ENCODE measurements around the gene CBLL1.

The CBLL1 gene

DNA sequence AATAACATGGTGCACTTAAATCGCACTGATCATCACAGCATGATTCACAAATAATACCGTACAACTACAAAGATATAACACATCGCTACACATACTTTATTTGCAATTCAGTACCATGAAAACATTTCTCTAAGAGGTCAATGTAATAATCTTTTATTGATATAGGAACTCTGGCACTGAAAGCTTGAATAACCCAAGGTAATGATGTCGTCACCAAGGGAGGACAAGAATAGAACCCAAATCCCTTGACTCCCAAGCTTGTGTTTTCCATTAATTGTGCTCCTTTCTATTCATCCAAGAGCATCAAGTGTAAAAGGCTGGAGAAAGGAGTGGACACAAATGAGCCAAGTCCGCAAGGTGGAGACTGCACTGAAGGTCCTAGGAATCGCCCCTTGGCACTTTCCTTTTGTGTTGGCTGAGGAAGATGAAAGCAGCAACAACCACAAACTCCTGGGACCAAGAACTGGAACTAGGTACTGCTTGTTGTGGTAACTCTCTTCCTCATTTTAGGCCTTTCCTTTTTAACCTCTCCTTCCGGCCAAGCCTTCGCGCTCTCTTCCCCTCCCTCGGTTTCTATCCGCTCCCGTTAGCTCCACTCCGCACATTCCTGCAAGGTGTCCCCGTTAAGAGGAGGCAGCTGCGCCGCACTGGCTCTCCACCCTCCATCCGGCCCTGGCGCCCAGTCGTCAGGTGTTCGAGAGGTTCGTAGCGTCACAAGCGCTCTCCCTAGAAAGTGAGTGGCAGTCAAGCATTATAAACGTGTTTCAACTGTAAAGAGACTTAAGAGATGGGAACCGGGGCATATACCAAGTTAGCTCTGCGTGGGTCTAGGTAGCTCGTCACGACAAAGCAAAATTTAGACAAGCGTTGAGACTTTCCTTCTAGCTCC lies 1.0 kb upstream of the CBLL1 start:
- DNase-seq (ENCODE audit: low read depth): no peak

DNA sequence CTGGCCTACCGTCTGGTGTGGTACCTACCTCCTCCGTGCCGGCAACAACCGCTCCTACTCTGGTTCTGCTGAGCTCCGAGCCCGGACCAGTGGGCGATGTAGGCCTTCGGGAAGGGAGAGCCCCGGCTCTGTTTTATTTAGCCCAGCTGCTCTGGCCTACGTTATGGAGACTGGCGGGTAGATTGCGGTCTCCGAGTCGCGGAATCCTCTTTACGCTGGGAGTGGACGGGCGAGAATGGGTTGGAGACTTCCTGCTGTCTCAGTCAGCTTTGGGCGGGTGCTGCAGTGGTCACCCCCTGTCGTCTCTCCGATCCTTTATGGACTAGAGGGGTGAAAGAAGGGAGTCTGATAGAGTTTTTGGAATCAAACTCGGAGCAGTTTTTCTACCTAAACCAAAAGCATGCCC lies 406 bp downstream of the CBLL1 start:
- DNase-seq (ENCODE audit: low read depth): no peak

DNA sequence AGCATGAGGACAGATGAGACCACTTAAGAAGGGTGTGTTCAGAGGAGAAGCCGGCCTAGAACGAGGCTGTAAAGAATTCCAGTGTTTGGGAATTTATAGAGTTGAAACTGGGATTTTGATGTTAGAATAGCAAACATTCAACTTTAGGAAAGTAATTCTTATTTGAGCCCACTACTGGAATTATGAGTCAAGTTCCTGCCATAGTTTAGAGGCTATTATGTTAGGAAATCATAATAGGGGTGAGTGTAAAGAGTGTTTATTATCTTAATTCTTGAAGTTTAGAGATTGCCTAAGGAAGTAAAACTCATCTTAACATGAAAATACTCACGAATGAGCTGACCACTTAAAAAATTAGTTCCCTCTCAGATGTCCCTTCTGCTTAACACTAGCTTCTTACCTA lies 2.1 kb downstream of the CBLL1 start:
- DNase-seq (ENCODE audit: low read depth): no peak

DNA sequence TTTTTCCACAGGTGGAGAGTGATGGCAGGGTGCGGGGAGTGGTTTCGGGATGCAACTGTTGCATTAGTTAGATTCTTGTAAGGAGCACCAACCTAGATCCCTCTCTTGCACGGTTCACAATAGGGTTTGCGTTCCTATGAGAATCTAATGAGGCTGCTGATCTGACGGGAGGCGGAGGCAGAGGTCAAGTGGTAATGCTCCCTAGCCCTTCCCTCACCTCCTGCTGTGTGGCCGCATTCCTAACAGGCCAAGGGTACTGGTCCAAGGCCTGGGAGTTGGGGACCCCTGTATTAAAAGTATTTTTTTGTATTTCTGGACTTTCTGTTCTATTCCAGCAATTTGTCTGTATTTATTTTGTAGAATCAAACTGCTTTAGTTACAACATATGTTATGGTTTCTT lies 7.2 kb downstream of the CBLL1 start:
- no peak for DNase-seq (ENCODE audit: low read depth)

DNA sequence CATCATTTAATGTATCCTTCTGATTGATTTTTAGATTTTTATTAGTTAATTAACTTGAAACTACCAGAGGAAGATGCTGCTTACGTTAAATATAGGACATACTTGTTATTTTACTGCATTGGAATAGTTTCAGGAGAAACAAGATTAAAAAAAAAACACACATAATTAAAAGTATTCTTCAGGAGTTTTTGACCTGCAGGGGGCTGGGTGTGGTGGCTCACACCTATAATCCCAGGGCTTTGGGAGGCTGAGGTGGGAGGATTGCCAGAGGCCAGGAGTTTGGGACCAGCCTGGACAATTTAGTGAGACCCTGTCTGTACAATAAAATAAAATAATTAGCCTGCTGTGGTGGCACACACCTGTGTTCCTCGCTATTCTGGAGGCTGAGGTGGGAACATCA lies 10.7 kb downstream of the CBLL1 start:
- no peak for DNase-seq (ENCODE audit: low read depth)

DNA sequence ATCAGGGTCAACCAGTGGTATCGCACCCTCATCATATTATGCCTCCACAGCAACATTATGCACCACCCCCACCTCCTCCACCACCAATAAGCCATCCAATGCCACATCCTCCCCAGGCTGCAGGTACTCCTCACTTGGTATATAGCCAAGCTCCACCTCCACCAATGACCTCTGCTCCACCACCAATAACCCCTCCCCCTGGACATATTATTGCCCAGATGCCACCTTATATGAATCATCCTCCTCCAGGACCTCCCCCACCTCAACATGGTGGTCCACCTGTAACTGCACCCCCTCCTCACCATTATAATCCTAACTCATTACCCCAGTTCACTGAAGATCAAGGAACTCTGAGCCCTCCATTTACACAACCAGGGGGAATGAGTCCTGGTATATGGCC lies 14.7 kb downstream of the CBLL1 start:
- DNase-seq (ENCODE audit: low read depth): no peak

DNA sequence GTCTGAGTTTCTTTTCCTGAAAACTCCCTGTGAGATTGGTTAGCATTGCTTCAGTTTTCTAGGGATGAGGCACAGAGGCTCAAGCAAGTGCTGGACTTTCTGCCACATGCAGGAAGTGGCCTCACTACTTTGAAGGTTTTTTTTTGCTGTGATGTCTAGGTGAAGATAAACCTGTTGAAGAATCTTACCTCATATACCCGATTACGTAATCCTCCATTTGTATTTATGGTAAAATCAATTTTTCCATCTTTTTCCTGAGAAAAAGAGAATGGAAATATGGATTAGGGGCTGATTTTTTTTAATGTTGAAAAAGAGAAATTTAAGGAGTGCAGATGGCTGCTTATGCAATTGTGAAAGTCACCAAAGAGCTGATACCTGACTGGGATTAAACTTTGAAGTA lies 23.4 kb downstream of the CBLL1 start:
- DNase-seq (ENCODE audit: low read depth): no peak

DNA sequence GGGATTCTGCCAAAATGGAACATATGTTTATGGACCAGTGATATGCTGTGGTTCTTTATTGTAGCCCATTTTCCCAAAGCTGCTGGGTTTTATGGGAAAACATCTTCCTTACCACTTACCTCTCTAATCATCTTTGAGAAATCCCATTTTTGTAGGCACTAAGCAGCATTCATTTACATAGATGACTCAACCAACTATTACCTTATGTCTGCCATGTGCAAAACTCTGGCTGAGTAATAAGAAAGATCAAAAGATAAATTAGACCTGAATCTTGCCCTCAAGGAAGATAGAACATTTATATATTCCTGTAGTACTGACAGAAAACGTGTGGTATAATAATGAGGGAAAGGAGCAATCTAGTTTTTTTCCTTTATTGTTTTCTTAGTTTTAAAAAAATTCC lies 24.3 kb downstream of the CBLL1 start:
- DNase-seq (ENCODE audit: low read depth): no peak

DNA sequence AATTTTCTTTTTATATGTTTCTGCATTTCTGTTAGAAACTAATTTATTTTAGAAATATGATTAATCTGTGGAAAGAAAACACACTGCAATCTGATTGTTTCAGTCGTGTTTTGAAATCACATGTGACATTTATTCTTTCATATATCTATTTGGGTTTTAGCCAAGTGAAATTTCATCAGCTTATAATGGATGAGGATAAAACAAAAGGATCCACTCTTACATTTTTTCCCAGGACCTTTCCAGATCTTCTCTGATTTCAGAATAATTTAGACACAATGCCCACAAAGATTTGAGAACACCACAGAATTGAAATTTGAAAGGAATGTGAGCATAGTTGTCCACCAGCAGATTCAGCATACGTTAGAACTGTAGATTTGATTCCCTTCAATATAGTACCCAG lies 29.1 kb downstream of the CBLL1 start:
- DNase-seq (ENCODE audit: low read depth): no peak

DNA sequence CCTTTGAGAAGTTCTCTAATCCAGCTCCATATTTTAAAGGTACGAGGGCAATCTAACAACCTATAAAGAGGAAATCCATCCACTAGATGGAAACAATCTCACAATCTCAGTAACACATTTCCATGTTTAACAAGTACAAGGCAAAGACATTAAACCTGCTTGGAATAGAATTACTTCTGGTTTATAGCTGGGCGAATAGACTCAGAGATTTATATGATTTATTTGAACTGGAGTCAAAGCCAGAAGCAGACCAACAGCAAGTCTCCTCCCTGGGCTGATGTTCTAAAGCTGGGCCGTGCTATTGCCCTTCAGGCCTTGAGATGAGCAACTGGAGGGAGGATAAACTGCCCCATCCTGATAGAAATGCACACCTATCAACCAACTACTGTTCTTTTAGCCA lies 33.8 kb downstream of the CBLL1 start:
- no peak for DNase-seq (ENCODE audit: low read depth)

DNA sequence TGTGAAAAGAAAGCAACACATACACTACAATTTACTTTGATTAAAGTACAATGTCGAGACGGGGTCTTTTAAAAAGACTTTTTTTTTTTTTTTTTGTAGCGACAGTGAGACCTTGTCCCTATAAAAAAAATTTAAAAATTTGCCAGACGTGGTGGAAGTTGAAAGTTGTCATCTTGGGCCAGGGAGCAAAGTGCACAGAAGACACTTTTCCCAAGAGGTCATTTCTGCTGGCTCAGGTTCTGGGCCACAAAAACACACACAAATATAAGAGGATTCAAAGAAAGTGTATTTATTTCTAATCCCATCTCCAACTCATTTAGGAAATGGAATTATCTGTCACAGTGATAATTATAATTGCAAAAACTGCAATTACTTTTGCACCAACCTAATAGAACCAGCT lies 34.3 kb downstream of the CBLL1 start:
- no peak for DNase-seq (ENCODE audit: low read depth)

DNA sequence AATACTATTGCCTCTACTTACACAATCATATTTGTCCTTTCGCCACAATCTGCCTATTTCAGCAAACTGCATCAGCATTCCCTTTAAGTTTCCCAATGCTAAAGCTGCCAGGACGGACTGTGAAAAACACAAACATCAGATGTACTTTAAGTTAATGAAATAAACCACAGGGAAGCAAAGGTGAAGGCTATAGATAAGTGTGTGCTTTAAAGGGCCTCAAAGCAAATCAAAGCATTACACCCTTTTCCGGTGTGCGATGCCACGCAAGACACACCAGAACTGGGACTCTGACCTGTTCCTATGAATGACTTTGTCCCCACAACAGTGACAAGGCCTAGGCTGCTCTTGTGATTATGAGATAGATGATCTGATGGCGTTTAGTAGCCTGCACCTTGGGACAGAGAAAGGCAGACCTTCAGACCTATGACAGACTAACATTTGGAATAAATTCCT lies 35.7 kb downstream of the CBLL1 start:
- DNase-seq (ENCODE audit: low read depth): no peak

DNA sequence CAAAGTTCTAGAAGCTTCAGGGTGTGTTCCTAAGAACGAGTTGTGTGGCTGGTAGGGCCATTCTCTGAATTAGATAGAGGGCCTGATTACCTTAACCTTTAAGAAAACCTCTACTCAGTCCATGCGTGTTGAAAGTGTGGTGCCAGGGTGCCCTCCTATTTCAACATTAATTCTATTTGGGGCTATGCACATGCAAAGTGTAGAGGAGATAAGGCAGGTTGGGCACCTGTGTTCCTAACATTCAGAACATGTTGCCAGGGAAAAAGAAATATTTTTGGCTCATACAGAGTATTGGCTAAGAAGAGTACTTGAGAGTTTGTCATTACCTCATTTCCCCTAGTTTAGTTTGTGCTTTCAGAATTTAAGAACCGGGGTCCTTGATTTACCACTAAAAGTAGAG lies 38.4 kb downstream of the CBLL1 start:
- no peak for DNase-seq (ENCODE audit: low read depth)

DNA sequence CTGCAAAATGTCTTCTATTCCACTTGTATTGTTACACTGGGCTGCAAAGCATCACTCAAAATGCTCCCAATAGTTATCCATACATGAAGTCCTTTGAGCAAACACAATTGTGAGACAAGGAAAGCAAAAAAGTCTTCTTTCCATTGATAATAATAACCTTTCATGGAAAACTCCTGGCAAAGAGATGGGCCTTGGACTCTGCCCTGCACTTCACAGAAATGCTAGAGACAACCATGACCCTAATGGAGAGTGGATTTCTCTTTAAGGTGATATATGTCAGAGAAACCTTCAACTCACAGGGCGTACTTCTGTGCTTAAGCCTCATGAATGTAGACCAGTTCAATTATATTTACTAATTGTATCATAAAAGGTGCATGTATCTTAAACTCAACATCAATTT lies 39.7 kb downstream of the CBLL1 start:
- DNase-seq (ENCODE audit: low read depth): no peak

DNA sequence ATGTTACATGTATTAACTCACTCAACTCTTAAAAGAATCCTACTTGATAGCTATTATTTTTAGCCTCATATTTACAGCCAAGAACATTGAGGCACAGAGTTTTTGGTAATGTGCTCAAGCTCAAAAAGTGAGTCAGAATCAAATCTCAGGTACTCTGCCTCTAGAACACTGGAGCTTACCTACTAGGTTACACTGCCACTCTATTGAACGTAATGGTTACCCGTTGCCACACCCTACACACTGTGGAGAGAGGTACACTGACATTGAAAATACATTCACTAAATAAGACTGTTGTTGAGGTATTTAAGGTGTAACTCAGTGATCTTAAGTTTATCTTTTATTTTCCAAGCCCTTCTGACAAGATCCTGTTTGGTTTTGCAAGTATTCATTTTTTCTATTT lies 41.2 kb downstream of the CBLL1 start:
- DNase-seq (ENCODE audit: low read depth): no peak

DNA sequence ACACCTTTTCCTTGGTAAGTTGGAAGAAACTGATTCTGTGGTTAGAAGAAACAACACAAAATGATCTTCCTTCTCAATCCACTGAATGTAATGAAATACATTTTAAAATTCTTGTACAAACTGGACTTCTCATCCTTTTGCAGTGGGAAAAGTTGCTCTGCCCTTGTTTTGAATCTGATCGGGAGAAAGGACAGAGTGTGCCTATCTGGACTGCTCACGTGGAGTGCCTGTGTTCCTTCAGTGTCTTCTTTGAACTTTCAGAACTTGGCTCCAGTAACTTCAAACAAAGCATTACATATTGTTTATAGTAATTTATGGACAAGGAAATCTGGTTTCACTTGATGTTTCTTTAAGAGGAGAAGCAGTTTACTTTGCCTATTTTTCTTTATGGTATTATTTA lies 42.0 kb downstream of the CBLL1 start:
- no peak for DNase-seq (ENCODE audit: low read depth)

DNA sequence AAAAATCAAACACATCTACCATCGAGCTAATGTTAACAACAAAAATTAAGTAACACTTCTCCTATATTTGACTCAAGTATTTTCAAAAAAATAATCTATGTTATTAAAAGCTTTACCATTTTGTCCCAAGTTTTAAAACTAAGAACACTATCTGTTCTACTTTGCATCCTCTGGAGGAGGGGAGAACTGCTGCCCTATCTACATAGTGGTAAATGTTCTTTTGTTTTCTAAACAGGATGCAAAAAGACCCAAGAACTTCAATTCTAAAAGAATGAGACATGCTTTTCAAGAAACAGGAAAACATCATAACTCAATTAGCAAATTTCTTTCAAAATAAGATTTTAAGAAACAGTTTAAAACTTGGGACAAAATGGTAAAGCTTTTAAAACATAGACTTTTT lies 44.3 kb downstream of the CBLL1 start:
- DNase-seq (ENCODE audit: low read depth): no peak

DNA sequence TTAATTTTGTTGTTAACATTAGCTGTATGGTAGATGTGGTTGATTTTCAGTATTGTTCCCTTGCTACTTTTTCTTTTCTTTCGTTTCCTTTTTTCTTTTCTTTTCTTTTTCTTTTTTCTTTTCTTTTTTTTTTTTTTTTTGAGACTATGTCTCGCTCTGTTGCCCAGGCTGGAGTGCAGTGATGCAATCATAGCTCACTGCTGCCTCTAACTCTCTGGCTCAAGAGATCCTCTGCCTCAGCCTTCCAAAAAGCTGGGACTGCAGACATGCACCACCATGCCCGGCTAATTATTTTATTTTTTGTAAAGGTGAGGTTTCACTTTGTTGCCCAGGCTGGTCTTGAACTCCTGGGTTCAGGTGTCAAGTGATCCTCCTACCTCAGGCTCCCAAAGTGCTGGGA lies 44.7 kb downstream of the CBLL1 start:
- no peak for DNase-seq (ENCODE audit: low read depth)

DNA sequence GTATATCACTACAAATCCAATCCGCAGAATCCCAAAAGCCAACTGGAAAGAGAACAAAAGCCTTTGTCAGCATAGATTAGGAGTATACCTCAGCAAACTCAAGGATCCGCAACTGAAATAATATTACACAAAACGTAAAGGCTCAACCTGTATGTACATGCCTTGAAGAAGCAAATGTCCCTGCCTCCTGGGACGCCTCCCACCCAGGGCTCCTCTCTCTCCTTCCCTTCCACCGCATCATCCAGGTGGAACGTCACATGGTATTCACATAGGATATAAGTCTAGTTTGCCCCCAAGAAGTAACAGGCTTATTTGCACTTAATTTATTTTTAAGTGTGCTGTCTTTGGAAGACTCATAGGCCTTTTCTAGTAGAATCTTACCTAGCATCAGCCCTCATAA lies 45.7 kb downstream of the CBLL1 start:
- DNase-seq (ENCODE audit: low read depth): no peak

DNA sequence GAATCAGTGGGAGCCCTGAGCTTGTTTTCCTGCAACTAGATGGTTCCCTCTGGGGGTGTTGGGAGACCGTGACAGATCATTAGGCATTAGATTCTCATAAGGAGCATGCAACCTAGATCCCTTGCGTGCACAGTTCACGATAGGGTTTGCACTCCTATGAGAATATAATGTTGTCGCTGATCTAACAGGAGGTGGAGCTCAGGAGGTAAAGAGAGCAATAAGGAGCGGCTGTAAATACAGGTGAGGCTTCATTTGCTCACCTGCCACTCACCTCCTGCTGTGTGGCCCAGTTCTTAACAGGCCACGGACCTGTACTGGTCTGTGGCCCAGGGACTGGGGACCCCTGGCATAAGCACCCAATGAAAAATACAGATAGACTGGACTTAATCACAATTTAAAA lies 48.4 kb downstream of the CBLL1 start:
- DNase-seq (ENCODE audit: low read depth): no peak

DNA sequence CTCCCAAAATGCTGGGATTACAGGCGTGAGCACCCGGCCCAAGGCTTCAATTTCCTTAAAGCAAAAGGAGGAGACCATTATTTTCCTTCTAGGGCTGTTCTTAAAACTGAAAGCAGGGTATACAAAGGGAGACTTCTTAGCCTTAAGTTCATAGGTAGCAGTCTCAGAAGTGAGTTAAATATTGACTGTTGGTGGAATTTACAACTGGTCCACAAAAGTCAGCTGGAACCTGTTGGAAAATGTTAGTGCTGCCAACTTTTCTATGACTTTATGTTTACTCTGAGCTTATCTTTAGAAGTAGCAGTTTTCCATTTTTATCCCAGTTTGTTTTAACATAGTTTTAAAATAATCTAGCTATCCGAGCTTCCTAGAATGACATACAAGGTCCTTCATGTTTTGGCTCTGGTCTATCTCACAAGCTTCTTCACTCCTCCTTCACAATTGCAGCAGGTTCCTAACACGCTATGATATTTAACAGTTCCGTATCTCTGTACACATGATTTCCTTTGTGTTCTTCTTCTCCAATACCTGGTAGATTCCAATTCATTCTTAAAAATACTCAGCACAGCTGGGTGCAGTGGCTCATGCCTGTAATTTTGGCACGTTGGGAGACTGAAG lies 55.8 kb downstream of the CBLL1 start:
- DNase-seq (ENCODE audit: low read depth): no peak

DNA sequence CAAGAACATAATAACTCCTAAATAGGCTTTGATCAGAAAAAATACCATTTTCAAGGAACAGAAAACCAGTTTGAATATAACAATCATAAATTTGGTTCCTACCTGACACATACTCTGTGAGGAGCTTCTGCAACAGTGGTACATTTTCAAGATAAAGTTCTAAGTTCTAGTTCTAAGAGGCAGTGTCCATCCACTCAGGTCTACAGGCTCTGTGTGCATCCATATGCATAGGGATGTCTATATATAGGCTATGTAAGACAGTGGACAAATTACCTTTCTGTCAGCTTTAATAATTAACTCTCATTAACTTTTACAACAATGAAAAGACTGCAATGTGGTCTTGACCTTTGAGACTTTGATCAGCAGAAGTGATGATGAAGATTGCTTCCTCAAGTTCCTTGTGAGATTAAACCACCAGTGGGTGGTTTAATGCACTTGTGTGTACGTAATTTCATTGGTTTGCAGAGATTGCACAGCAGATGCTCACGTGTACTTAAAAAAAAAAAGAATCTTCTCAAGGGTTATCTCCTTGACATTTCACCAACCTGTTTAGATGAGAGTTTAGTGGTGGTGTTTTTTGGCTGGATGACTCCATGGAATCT lies 59.2 kb downstream of the CBLL1 start, which contains the start of gene SLC26A3:
TSS of gene SLC26A3 (minus strand) at position 215 of the 602 bp plus-strand sequence. CDS start 8,714 bp downstream, outside the sequence.
- DNase-seq (ENCODE audit: low read depth): no peak

DNA sequence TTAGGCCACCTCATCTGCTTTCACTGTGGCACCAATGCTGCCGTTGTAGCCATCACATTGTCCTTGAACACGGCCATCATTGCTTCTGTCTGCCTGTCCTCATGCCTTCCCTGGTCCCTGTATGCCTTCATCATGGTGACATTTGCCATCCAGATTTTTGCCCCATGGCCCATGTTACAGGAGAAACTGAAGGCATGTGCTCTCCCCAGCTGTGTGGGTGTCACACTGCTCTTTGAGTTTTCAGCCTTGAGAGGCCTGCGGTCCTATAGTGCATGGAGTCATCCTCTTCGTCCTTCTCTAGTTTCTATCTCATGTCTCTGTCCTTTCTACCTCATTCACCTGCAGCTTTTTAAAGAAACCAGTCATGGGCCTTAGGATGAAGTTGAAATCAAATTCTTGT lies 65.2 kb downstream of the CBLL1 start:
- DNase-seq (ENCODE audit: low read depth): no peak

Measured in HS-27A (cell line).